ENCODE data around the gene FGR.
"Not testable (repeated sequence)": the region's sequence is repeated elsewhere in the genome, so short reads cannot be mapped to it uniquely, and the experiment has no call there.

FGR gene

GRCh38 chr1:27626031-27626935 lies 8.7 kb downstream of the FGR start:
- TF ChIP-seq, protein P1, sequence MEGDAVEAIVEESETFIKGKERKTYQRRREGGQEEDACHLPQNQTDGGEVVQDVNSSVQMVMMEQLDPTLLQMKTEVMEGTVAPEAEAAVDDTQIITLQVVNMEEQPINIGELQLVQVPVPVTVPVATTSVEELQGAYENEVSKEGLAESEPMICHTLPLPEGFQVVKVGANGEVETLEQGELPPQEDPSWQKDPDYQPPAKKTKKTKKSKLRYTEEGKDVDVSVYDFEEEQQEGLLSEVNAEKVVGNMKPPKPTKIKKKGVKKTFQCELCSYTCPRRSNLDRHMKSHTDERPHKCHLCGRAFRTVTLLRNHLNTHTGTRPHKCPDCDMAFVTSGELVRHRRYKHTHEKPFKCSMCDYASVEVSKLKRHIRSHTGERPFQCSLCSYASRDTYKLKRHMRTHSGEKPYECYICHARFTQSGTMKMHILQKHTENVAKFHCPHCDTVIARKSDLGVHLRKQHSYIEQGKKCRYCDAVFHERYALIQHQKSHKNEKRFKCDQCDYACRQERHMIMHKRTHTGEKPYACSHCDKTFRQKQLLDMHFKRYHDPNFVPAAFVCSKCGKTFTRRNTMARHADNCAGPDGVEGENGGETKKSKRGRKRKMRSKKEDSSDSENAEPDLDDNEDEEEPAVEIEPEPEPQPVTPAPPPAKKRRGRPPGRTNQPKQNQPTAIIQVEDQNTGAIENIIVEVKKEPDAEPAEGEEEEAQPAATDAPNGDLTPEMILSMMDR (IDR thresholded peaks at IDR 0.05; ENCODE audit: low read depth, low read length): no peak
- no peak overlapping the region for H3K4me3 ChIP-seq (ENCODE audit: low read depth, low read length)

DNA sequence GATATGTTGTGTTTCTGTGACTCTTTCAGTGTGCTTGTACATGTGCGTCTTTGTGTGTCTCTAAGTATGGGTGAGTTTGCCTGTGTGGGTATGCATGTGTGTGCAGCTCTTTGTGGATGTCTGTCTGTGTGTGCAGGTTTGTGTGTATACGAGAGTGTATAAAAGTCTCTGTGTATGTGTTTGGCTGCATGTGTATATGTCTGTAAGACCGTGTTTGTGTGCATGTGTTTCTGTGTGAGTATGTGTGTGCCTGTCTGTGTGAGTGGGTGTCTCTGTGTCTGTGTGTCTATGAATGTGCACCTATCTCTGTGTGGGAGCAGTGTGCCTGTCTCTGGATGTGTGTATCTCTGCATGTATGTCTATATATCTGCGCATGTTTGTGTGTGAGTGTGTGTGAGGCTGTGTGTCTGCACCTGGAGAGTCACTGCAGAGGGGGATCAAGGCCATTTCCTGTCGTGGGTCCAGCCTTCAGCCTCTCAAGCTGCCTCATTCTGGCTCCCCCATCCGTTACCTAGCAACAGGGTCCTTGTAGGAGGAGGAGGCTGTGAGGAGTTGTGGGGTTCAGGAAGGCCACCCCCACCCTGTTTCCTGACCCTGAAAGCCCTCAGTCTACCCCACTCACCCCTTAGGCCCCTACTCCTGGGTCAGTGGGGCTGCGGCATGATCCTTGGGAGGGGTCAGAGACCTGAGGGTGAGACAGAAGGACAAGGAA lies 10.4 kb downstream of the FGR start:
- TF ChIP-seq, protein P1 (IDR thresholded peaks at IDR 0.05; ENCODE audit: low read depth, low read length): no peak
- H3K4me3 ChIP-seq (ENCODE audit: low read depth, low read length): no peak overlapping the region

GRCh38 chr1:27623327-27624212 lies 11.4 kb downstream of the FGR start:
- no peak overlapping the region for H3K4me3 ChIP-seq (ENCODE audit: low read depth, low read length)
- TF ChIP-seq, protein P1 (IDR thresholded peaks at IDR 0.05; ENCODE audit: low read depth, low read length): no peak

GRCh38 chr1:27622828-27623227 lies 12.2 kb downstream of the FGR start:
- TF ChIP-seq, protein P1 (IDR thresholded peaks at IDR 0.05; ENCODE audit: low read depth, low read length): no peak
- H3K4me3 ChIP-seq (ENCODE audit: low read depth, low read length): no peak overlapping the region

DNA sequence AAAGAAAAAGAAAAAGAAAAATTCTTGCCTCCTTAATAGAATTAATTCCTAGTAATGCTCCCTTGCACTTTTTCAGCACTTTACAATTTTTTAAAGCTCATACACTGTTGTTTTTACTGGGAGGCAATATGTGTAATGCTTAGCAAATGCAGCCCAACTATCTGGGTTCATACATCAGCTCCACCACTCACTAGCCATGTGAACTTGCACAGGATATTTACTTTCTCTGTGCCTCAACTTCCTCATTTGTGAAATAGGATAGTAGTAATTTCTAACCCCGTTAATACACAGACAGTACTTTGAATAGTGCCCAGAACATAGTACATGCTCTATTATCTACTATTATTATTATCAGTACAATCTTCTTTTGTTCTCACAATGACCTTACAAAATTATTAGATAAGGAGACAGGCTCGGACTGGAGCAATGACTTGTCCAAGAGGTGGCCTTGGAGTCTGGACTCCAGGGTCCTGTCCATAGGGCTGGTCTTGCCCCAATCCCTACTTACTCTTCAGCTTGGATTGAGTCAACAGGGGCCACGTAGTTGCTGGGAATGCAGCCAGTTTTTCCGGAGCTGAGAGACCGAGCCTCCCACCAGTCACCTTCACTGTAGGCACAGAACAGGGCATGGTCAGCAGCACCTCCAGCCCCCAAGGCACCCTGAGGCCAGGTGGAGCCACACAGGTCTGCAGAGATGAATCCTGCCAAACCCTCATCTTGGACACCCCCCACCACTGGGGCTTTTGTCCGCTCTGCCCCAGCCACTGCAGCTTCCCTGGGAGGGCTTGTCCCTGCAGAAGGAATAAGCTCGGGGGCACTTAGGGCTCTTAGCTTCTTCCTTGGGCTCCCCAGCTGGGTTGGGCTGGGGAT lies 13.7 kb downstream of the FGR start:
- no peak overlapping the region for H3K4me3 ChIP-seq (ENCODE audit: low read depth, low read length)
- TF ChIP-seq, protein P1 (IDR thresholded peaks at IDR 0.05; ENCODE audit: low read depth, low read length): no peak

- not testable (repeated sequence) for H3K4me3 ChIP-seq (ENCODE audit: low read depth, low read length)
Observed at GRCh38 chr1:27619782-27620438, 15.1 kb downstream of the FGR start.

All from WI38 (cell line).